SKM-1 (cell line): ENCODE measurements around the gene ADAMTS13.

Experiments used
- DNase-seq: peaks from one replicate; lab custom pipeline; 2025; ENCODE audit not compliant: unreplicated experiment; lab: John Stamatoyannopoulos, UW

ADAMTS13 gene

DNA sequence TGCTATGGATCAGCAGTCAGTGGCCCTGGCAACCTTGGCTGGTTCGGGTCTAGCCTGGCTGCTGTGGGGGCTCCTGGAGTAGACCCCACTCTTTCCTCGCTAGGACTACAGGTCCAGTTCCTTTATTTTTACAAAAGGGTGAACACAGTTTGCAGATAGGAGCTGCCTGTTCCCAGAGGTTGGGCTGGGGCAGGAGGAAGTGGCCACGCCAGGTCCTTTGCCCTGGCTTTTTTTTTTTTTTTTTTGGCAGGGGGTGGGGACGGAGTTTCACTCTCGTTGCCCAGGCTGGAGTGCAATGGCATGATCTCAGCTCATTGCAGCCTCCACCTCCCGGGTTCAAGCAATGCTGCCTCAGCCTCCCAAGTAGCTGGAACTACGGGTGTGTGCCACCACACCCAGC lies 48.8 kb downstream of the ADAMTS13 start:
- DNase-seq: no peak

DNA sequence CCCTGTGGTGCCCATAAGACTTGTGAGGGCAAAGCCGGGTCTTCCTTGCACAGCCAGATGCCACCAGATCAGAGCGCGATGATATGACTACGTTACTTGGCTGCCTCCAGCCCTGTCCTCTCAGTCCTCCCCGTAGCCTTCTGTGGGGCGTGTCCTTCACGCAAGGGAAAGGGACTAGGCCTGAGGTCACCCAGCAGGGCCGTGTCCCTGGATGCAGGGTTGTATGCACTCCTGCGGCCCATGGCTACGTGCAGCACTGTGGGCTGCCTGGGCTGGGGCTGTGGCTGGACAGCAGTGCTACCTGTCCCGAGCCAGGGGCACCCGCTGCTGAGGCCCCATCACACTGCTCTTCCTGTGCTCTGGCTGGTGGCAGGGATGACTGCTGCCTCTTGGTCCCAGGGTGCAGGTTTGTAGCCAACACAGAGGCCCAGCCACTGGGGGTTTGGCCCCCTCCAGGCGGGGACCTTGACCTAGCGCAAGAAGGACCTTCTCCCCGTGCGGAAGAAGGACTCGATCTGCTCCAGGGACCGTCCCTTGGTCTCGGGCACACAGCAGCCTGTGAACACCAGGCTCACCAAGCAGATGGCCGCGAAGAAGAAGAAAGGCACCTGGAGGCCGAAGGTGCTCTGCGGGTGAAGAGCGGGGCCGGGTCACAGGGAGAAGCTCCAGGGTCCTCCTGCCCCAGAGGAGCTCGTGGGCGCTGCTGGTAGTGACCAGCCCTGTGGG lies 49.5 kb downstream of the ADAMTS13 start:
- no peak for DNase-seq

DNA sequence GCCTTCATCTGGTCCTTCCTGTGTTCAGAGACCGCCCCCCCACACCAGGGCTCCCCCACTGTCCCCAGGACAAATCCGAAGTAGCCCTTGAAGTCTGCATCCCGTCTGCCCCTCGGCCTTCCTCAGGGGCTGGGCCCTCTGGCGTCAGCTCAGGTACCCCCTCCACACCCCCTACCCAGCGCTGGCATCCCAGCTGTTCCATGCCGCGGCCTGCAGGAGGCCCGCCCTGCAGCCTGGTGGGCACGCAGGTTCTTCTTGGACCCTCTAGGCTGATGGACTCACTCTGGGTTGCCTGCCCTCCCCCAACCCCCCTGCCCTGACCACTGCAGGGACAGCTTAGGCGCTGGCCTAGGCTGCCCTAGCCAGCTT lies 50.1 kb downstream of the ADAMTS13 start:
- DNase-seq: no peak

DNA sequence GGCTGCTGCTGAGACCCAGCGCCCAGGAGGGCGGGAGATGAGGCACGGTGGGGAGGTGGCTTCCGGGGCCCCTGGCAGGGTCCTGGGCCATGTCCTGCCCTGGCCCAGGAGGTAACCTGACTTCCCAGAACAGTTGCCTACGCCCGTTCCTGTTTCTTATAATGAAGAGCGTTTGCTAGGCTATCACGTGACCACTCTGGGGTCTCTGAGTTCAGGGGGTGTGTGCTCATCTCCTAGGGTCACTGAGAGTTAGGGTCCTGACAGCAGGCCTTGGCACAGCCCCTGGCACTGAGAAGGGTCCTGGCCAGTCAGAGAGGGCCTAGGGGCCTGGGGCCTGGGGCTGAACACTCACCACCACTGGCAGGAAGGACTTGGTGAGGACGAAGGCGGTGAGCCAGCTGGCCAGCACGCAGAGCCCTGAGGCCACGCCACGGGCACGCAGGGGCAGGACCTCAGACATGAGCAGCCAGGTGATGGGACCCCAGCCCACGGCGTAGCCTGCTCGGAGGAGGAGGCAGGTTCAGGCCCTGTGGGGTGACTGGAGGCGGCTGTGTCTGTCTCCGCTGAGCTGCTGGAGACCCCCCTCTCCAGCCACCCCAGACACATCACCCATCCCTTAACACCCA lies 50.7 kb downstream of the ADAMTS13 start:
- no peak for DNase-seq

DNA sequence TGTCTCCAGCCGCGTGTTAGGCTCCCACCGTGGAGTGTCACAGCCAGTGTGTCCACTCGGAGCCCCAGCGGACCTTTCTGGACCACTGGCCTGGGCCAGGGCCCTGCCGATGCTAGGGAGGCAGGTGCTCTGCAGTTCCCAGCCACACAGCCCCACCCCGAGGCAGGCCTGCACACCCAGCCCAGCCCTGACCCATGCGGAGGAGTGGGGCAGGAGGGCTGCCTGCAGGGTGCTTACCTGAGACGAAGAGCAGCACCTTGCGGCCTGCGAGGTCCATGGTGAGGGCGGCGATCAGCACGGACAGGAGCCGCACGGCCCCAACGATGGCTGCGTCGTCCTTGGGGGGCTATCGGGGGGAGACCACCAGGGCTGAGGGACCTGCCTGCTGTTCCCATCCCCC lies 51.6 kb downstream of the ADAMTS13 start:
- DNase-seq: no peak

DNA sequence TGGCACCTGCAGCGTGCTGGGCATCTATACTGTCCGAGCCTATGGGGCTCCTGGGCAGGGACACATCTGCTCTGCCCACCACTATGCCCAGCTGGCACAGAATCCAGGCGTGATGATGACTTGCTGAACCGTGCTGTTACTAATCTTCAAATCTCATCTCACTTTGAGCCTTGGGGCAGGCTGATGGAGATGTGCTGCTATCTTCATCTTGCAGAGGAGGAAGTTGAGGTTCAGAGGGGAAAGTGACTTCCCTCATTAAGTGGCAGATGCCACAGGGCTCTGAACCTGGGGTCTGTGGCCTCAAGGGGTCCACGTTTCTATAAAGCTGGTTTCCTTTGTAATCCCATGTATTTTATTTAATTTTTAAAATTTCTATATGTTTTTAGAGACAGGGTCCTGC lies 52.0 kb downstream of the ADAMTS13 start:
- no peak for DNase-seq

DNA sequence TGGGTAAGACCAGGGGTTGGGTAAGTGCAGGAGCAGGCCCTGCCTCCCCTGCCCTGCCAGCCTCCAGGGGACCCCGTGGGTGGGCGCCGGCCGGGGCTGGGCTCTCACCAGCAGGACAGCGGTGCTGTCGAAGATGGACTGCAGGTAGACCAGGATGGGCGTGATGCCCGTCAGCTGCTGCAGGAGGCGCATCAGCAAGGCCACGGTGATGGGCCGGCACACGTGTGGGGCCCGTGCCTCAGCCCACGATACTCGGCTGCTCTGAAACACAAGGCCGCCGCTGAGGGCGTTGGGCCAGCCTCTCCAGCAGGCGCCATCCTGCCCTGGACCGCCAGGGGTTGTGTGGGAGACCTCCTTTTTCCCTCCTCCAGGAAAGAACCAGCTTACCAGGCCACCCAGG lies 52.7 kb downstream of the ADAMTS13 start:
- no peak for DNase-seq

DNA sequence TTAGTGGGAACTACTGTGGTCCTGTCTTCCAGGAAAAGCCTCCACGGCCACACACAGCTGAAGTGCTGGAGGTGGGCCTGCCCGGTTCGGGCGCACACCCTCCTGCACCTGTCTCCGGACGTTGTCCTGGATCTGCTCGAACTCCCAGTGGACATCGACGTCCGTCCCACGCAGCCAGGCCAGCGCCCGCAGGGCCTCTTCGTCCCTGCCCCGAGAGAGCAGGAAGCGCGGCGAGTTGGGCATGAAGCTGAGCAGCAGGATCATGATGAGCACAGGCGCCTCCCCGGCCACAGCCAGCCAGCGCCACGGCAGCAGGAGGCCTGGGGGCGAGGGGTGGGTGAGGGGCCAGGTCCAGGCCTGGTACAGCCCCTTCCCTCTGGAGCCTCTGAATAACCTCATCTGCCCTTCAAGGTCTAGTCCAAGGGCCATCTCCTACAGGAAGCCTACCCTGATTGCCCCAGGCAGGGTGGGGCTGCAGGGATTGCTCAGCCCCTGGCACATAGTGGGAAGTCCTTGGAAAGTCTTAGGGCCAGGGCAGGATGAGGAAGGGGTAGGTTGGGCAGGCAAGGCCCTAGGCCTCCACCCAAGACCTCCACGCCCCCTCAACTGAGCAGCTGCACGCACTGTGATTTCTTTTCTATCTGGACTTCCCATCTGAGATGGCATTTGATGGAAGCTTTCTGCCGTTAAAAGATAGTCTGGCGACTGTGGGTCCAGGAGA lies 53.3 kb downstream of the ADAMTS13 start:
- no peak for DNase-seq

DNA sequence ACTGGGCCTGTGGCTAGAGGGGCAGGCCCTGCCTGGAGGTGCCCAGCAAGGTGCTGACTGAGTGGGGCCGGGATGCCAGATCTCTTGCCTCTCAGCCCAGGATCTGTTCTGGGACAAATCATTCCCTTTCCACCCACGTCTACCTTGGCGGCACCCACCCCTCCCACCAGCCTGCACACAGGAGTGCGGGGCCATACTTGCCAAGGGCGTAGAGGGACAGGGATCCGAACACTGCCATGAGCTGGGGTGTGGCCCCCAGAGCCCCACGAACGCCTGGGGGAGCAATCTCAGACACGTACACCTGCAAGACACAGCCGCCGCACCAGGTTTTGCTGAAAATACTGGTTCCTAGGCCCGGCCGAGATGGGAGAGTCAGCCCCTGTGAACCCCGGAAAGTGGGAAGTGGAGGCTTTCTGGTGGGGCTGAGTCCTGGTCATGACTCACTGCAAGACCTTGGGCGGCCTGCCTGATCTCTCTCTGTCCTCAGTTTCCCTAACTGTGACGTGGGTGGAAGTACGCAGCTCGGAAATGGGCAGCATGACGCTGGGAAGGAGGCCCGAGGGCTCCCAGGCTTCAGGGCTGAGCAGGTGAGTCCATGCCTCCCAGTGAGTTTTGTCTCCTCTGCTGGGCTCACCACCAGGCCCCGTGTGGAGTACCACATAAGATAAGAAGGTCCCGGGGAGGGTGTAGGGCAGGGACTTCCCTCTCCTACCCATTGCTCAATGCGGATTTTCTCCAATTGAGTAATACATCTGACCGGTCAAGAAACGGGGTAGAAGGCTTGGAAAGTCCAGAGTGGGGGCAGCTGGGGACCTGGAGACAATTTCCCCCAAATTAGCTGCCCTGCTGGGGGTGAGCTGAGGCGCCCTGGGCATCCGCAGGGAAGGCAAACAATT lies 54.1 kb downstream of the ADAMTS13 start:
- peak; percentile 48 for DNase-seq

DNA sequence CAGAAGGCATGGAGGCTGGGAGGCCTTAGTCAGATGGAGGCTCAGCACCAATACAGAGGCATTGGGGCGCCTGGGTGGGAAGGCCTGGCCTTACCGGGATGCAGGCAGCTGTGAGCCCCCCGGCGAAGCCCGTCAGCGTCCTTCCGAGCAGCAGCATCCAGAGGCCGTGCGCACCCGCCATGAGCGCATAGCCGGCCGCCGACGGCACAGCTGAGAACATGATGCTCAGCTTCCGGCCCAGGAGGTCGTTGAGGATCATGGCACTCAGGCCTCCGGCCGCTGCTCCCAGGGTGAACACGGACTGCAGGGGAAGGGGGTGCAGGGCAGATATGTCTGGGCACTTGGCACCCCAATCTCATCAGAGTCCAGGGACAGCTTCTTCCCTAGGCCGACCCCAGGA lies 54.8 kb downstream of the ADAMTS13 start:
- DNase-seq: no peak

DNA sequence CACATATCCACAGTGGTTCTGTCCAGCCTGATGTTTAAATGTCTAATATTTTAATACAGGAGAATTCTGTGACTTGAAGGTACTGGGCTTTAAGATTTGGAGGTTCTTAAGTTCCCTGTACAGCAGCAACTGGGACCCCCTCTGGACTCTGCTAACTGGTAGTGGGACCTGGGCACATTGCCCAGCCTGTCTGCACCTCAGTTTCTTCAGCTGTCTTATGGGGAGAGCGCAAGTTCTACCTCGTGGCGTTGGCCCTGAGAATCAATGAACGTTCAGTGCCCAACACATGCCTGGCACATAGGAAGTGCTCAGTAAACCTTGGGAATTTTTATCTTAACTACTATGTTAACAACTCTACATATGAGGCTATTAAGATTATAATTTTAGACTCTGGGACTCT lies 55.3 kb downstream of the ADAMTS13 start:
- DNase-seq: no peak

DNA sequence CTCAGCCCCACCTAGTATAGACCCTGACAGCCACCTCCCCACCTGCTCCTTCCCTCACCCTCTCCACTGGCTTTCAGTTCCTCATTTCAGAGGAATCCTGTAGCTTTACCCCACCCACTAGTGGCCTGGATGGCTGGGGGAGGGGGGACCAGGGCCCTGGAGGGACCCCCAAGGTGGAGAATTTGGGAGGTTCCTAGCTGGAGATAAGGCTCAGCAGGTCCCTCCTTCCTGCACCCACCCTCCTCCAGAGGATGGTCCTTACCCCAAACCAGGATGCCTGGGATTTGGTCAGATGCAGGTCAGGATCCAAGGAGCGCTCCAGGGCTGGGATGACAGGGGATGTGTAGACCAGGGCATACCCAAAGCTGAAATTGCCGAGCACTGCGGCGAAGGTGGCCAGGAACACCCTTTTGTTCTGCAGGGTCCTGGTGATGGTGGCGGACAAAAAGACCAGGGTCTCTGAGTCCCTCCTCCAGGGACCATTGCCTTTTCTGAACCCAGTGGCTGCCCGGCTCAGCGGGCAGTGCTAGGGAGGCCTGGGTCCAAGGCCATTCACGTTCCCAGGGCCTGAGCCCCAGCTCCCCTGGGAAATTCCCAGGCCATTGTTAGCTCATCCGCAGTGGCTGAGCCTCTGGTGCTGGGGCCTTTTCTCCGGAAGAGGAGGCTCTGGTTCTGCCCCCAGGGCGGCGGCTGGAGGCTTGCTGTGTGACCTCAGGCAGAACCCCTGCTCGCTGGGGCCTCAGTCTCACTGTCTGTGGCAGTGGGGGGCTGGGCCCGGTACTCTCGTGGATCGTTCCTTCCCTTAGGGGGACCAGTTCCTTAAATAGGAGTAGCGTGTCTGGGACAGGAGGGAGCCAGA lies 56.1 kb downstream of the ADAMTS13 start:
- peak; percentile 18 for DNase-seq

DNA sequence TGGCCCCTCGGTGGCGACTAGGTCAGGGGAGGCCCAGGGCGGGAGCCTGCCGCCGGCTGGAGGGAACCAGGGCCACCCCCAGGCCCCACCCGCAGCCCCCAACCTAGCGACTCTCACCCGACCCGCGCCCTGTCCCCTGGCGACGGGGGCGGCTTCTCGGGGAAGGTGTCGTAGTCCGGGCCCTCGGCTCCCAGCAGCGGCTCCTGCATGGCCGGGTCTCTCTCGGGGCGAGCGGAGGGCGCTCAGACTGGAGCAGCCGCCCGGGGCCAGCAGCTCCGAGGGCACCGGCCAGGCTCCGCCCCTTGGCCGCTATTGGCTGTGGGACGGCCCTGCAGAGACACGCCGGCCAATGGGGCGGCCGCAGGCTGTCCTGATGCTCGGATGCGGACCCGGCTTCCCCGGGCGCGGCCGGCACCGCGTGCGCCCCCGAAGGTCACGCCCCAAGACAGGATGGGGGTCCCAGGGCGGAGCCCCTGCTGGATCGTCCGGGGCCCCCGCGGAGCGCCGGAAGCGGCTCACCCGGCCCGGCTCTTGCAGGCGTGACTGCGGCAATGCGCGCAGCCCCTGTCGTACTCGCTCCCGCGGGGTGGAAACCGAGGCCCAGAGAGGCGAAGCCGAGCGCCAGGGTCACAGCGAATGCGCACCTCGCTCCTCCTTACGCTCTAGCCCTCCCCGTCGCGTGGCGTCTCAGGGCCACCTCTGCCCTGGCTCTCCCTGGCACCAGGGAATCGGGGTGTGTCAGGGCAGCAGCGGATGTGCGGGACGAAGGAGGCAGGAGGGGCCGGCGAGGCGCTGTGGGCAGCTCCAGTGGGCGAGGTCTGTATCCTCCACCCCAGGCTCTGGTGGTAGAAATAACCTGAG lies 56.9 kb downstream of the ADAMTS13 start, which contains the start of gene SLC2A6:
TSS of gene SLC2A6 (minus strand) at position 249 of the 861 bp plus-strand sequence. CDS start at position 209, 40 bp downstream.
- peak; percentile 55 for DNase-seq

DNA sequence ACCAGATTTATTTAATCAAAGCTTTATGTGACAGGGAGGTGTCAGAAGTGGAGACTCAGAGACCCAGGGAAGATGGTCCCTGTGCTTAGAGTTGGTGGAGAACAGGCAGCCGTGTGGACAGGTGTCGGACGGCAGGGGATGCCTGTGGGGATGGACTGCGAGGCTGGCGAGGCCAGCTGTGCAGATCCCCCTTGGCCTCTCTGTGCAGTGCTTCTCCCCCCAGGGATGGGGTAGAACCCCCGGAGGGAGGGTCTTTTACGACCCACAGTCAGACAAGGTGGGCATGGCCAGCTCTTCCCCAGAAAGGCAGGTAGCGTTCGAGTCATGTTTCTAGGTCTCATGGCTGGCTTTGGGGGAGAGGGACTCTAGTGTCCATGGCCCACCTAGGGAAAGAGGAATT lies 61.4 kb downstream of the ADAMTS13 start:
- no peak for DNase-seq

DNA sequence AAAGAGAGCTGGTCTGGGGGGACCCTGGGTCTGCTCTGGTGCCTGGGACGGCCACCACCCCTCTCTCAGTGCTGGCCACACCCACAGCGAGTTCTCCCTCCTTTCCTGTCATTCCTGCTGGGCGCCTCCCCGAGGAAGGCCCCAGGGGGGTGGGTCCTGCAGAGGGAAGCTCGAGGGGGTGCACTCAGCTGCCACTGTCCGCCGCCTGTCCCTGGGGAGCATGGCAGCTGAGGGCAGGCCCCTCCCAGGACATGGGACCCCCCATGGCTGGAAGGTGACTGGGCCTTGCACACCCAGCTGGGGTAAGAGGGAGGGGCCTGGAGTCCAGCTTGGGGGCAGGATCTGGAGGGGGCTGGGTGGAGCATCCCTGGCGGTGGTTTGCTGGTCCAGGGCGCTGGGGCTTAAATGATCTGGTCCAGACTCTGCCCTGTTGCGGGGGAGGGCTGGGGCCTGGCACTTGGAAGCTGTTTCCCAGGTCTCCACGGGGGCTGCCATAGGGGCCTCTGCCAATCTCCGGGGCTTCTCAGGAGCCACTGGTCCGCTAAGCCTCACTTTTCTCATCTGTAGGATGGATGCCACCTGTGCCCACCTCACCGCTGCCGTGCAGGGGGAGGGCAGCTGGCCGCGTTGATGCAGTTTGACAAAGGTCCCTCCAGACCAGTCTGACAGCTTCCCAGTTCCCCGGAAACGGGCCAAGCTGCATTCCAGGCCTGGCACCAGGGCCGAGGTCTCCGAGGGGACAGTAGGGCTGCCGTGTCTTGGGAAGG lies 62.7 kb downstream of the ADAMTS13 start:
- DNase-seq: no peak

DNA sequence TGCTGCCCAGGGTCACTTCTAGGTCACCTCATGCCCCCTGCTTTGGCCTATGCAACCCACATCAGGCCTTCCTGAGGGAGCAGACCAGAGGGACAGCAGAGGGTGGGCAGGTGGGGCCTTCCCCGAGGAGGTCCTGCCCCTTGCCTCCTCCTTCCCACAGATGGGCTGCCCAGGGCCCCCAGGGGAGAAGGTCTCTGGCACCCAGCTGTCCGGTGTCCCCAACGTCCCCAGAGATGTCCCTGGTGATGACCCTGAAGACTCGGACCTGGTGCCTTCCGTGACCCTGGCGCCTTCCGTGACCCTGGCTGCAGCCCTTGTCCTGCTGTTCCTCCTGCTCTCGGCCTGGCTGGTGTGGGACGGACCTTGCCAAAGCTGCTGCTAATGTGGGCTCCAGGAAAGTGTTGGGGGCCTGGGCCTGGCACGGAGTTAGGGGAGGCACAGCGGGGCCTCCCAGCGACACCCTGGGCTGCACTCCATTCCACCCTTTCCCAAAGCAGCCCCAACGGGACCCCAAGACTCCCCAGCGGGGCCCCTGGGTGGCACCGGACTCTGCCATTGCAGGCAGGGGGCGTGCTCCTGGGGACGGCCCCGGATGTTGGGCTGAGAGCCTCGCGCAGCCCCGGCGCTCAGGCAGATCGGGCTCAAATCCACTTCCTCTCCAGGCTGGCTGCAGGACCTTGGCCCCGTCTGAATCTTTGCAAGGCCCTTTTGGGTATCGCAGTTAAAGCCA lies 63.5 kb downstream of the ADAMTS13 start:
- DNase-seq: no peak

DNA sequence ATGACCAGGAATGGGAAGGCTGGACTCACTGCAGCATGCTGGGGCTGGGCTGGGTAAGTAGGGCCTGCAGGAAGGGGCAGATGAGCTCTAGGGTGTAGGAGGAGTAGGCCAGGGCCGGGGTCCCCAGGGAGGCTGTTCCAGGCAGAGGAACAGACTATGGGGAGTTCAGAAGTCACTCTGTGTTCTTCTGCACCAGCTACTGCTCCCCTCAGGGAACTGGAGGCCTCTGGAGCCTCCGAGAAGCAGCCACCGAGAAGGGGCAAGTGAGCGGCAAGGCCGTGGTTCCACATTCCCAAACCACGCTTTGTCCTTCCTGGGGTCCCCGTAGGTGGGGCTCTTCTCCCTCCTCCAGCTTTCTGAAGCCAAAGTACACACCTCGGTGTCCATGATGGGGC lies 65.2 kb downstream of the ADAMTS13 start:
- no peak for DNase-seq

DNA sequence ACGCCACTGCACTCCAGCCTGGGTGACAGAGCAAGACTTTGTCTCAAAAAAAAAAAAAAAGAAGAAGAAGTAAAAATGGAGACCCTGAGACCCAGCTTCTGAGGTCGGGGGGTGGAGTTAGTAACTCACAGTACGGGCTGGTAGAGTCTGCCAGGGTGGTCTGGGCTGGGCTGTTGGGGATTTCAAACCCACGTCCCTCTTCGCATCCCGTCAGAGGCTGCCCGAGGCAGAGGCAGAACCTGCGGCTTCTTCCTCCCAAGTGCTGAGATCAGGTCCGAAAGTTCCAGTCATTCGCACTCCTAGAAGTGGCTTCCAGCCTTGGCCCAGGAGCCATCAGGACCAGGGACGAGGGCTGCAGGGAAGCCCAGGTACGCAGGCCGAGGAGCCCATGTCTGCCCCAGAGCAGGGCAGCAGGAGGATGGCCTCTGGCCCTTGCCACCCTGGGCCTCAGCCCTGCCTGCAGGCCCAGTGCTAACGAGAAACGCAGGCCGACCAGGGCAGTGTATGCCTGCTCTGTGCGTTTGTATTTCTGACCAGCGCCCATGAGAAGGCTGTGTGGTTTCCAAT lies 66.6 kb downstream of the ADAMTS13 start:
- DNase-seq: no peak
